ENCODE results near the gene PRDM11. TPM values are rescaled to one million over a fixed set of nuclear protein-coding genes. Genes with fewer than 3 reads are reported as not detected.
A peak's percentile ranks its signal among the peaks of the same experiment; 100 is the strongest.

Gene PRDM11
- total RNA-seq, 1 donor from 2014 or later: 18.3 TPM

DNA sequence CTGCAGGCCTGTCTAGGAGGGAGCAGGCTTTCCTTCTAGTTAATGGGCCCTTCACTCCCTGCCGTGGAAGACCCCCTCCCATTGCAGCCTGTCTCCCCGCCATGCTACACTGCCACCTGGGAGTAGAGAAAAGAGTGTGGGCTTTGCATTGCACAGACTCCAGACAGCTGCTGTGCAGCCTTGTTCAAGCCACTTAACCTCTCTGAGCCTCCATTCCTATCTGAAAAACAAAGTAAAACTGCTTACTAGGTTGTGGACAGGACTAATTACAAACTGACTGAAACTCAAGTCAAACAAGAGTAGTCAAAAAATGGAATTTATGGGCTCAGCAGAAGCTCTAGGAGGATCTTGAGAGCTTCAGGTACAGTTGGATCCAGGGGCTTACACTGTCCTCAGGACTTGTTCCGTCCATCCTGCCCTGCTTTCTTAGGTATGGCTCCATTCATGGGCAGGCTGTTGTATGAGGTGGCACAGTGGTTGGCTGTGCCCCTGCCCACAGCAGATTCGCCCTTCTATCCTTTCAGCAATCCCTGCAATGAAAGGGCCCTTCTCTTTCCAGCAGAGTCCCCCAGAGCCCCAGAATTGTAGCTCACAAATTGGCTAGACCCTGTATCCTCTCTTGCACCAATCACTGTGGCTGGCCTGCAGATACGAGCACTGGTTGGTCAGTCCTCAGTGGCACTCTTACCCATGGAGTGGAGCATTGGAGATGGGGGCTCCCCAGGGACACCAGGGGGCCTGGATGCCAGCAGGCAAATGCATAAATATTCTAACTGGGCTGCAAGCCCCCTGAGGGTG, 19.6 kb downstream of the PRDM11 start:
- intact Hi-C loops (cut with DNase I): no loop called here
- Histone ChIP-seq H3K4me1 (peaks cover 22% of the 10 kb centered on the region), H3K27me3 (no peaks in the 10 kb centered on the region), H3K4me3 (no peak overlapping the region), H3K27ac (no peak overlapping the region), H3K9me3 (no peaks in the 10 kb centered on the region), H3K36me3 (no peaks in the 10 kb centered on the region)
- DNase-seq: peak; percentile 25
- no peak for ATAC-seq
- TF ChIP-seq, protein P1, sequence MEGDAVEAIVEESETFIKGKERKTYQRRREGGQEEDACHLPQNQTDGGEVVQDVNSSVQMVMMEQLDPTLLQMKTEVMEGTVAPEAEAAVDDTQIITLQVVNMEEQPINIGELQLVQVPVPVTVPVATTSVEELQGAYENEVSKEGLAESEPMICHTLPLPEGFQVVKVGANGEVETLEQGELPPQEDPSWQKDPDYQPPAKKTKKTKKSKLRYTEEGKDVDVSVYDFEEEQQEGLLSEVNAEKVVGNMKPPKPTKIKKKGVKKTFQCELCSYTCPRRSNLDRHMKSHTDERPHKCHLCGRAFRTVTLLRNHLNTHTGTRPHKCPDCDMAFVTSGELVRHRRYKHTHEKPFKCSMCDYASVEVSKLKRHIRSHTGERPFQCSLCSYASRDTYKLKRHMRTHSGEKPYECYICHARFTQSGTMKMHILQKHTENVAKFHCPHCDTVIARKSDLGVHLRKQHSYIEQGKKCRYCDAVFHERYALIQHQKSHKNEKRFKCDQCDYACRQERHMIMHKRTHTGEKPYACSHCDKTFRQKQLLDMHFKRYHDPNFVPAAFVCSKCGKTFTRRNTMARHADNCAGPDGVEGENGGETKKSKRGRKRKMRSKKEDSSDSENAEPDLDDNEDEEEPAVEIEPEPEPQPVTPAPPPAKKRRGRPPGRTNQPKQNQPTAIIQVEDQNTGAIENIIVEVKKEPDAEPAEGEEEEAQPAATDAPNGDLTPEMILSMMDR (IDR thresholded peaks at IDR 0.05): no peak

DNA sequence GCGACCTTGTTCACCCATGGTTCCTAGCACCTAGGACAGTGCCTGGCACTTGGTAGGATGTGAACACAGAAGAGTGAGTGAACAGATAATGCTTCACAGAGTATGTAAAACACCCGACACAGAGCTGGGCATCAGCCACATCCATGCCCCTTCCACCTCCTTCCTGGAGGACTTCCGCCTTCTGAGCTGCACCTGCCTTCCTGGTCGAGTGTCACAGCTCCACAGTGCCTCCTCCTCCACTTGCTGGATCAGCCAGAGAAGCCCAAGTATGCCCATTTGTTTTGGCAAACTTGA, 20.1 kb downstream of the PRDM11 start:
- Histone ChIP-seq H3K9me3 (no peaks in the 10 kb centered on the region), H3K27ac (no peak overlapping the region), H3K36me3 (no peaks in the 10 kb centered on the region), H3K4me1 (peaks cover 16% of the 10 kb centered on the region), H3K4me3 (no peak overlapping the region), H3K27me3 (no peaks in the 10 kb centered on the region)
- ATAC-seq: no peak
- TF ChIP-seq, protein P1 (IDR thresholded peaks at IDR 0.05): no peak
- intact Hi-C loops (cut with DNase I): no loop called here
- no peak for DNase-seq

DNA sequence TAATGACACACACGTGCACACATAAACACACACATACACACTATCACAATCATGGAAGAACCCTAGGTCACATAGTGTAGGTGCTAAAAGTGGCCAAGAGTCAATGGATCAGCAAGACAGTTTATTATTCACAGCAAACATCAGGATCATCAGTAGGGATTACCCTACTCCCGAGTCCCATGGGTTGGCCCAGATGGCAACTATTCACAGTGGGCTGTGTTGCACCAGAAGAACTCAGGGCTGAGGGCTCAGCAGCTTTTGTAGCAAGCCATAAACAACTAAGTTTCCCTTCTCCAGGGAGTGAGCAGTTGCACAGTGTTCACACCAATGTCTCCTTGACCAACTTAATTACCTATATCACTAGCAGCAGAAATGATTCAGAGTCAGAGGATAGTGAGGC, 20.8 kb downstream of the PRDM11 start:
- intact Hi-C loops (cut with DNase I): no loop called here
- DNase-seq (peak; percentile 6), ATAC-seq (no peak)
- H3K36me3 ChIP-seq: no peaks in the 10 kb centered on the region
- TF ChIP-seq, protein P1 (IDR thresholded peaks at IDR 0.05): no peak
- H3K27me3 ChIP-seq: no peaks in the 10 kb centered on the region
- no peak overlapping the region for H3K4me3 ChIP-seq
- no peaks in the 10 kb centered on the region for H3K9me3 ChIP-seq
- H3K27ac ChIP-seq: no peak overlapping the region
- H3K4me1 ChIP-seq: peaks cover 11% of the 10 kb centered on the region

DNA sequence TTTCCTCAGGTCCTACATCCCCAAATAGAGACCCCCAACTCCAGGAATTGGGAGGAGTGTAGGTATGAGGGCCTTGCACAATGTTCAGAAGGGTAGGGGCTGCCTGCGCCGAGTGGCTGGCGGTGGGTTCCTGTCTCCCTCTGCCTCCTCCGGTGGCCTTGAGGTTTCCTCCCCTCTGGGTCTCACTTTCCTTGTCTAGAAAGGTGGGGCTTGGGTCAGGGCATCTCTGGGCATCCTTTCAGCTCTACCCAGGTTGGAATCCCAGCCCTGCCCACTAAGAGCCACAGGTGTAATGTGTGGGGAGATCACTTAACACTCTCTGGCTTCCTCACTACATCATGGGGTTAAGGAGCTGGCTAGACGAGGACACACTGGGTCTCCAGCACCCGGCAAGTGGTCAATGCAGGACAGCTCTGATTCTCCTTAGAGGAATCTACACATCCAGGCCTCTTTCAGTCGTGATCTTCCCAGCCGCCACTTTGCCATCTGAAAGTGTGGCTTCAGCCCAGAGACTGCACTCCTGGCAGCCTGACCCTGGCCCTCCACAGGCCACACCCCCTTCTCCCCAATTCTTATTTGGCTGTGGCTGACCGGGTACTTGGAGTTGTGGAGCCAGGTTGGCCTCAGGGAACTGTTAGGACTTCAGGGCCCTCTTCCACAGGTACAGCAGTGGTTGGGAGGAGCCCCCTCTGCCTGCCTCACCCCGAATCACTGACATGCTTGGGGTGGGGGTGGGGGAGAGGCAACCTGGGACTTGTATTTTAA, 22.1 kb downstream of the PRDM11 start:
- ATAC-seq: peak; percentile 34
- Histone ChIP-seq H3K27ac (no peak overlapping the region), H3K27me3 (no peaks in the 10 kb centered on the region), H3K4me3 (no peak overlapping the region), H3K36me3 (no peaks in the 10 kb centered on the region), H3K9me3 (no peaks in the 10 kb centered on the region), H3K4me1 (peaks cover 11% of the 10 kb centered on the region)
- TF ChIP-seq, protein P1 (IDR thresholded peaks at IDR 0.05): no peak
- intact Hi-C loops (cut with DNase I): no loop called here
- peak; percentile 66 for DNase-seq

DNA sequence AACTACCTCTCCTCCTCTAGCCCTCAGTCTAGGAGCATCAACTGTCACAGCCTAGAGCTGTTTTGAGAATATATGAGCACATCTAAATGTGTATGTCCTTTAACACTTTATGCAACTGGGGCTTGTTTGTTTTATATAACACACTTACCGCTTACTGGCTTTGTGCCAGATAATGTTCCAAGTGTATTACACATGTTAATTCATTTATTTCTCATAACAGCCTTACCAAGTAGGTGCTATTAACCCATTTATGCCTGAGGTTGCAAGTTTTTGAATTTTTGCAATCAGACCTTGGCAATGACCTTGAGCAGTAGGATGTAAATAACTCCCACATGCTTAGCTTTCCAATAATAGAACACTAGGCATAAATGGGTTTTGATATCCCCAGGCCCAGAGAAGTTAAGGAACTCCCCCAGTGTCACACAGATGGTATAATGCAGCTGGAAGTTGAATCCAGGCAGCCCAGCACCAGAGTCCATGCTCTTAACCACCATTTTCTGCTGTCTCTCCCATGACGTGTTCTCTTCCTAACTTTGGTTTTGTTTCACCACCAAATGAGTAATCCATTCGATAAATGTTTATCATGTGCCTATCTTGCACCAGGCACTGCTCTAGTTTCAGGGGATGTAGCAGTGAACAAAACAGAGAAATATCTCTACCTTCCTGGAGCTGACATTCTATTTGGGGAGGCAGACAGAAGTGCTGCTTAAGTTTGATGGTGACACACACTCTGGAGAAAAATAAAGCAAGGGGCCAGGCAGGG, 23.1 kb downstream of the PRDM11 start:
- no peak for DNase-seq
- no peak overlapping the region for H3K4me3 ChIP-seq
- intact Hi-C loops (cut with DNase I): no loop called here
- no peaks in the 10 kb centered on the region for H3K27me3 ChIP-seq
- TF ChIP-seq, protein P1 (IDR thresholded peaks at IDR 0.05): no peak
- H3K4me1 ChIP-seq: peaks cover 11% of the 10 kb centered on the region
- H3K36me3 ChIP-seq: no peaks in the 10 kb centered on the region
- H3K9me3 ChIP-seq: no peaks in the 10 kb centered on the region
- no peak overlapping the region for H3K27ac ChIP-seq
- no peak for ATAC-seq
